Adrenal gland (tissue), 5 donors: ENCODE measurements around the gene FSTL5.

Source experiments
- POLR2A ChIP-seq, 2 donors: fragments of 450-650 bp; IDR thresholded peaks; one replicate each; pipeline ENCODE4 v1.6.1; 2017; ENCODE audit warnings: antibody characterized with exemption in 2 of 2, mild to moderate bottlenecking in 2 of 2, moderate library complexity in 1 of 2
- TF ChIP-seq, protein P1 (sequence below), 6 experiments: fragments of 450-650 bp in 4 of 6; fragments of 200-600 bp in 2 of 6; sonication (generic) in 1 of 6; IDR thresholded peaks; 1 replicate in 5 of 6; 2 replicates in 1 of 6; pipeline versions ENCODE4 v1.5.1 to v1.8.0; 2016 to 2021; ENCODE audit warnings: antibody characterized with exemption in 6 of 6, mild to moderate bottlenecking in 2 of 6, moderate library complexity in 1 of 6
- donor health status: DM: no; HTN: no; CAD: no.

DNA sequence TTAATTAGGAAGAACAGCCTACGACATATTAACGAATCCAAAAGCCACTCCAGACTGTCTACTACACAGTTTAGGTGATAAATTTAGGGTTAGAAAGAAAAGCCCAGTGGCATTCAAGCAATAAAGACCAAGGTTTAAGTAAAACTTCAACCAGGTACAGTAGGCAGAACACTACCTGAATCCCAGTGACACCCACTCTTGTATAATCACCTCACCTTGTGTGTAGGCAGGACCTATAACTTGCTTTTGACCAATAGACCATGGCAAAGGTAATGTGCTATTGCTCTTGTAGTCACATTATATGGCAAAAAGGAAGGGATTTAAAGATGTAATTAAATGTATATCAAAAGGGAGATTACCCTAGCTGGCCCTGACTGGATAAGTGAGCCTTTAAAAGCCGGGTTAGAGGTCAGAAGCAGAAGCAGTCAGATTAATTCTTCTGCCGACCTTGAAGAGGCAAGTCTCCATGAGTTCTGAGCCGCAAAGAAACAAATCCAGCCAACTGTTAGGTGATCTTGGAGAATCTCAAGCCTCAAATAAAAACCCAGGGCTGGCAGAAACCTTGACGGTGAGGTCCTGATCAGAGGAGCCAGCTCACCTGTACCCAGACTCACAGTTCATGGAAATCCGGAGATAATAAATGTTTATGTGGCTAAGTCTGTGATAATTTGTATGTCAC lies 8.8 kb downstream of the FSTL5 start:
- no peak for TF ChIP-seq POLR2A (IDR thresholded peaks at IDR 0.05)
- TF ChIP-seq, protein P1, sequence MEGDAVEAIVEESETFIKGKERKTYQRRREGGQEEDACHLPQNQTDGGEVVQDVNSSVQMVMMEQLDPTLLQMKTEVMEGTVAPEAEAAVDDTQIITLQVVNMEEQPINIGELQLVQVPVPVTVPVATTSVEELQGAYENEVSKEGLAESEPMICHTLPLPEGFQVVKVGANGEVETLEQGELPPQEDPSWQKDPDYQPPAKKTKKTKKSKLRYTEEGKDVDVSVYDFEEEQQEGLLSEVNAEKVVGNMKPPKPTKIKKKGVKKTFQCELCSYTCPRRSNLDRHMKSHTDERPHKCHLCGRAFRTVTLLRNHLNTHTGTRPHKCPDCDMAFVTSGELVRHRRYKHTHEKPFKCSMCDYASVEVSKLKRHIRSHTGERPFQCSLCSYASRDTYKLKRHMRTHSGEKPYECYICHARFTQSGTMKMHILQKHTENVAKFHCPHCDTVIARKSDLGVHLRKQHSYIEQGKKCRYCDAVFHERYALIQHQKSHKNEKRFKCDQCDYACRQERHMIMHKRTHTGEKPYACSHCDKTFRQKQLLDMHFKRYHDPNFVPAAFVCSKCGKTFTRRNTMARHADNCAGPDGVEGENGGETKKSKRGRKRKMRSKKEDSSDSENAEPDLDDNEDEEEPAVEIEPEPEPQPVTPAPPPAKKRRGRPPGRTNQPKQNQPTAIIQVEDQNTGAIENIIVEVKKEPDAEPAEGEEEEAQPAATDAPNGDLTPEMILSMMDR (IDR thresholded peaks at IDR 0.05): no peak
